Measurements from ENCODE around the gene RASD1. TPM values are rescaled to one million over a fixed set of nuclear protein-coding genes. Genes with fewer than 3 reads are reported as not detected.

The RASD1 gene
- total and polyA plus RNA-seq, 2 experiments from 2014 or later = 3.6 to 3.7 TPM

- TF ChIP-seq ZNF462 (CRISPR knock-in tag; IDR thresholded peaks at IDR 0.05) (no peak), CREB1 (CRISPR knock-in tag; IDR thresholded peaks at IDR 0.05; ENCODE audit: low read depth) (no peak), CTCF (conservative IDR thresholded peaks at IDR 0.05; ENCODE audit: low read depth in 2 of 2) (no peak)
- TF ChIP-seq, protein P1, sequence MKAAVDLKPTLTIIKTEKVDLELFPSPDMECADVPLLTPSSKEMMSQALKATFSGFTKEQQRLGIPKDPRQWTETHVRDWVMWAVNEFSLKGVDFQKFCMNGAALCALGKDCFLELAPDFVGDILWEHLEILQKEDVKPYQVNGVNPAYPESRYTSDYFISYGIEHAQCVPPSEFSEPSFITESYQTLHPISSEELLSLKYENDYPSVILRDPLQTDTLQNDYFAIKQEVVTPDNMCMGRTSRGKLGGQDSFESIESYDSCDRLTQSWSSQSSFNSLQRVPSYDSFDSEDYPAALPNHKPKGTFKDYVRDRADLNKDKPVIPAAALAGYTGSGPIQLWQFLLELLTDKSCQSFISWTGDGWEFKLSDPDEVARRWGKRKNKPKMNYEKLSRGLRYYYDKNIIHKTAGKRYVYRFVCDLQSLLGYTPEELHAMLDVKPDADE (IDR thresholded peaks at IDR 0.05) = no peak
These were observed 34.0 kb downstream of the RASD1 start (continued) for GRCh38 chr17:17462048-17462824.

DNA sequence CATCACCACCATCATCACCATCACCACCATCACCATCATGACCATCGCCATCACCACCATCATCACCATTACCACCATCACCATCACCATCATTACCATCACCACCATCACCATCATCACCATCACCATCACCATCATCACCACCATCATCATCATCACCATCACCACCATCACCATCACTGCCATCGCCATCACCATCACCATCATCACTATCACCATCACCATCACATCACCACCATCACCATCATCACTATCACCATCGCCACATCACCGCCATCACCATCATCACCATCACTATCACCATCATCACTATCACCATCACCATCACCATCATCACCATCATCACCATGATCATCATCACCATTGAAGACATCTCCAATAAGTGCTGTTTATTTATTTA lies 36.2 kb downstream of the RASD1 start:
- no peak overlapping the region for H3K4me3 Mint-ChIP-seq
- H3K27me3 Mint-ChIP-seq (ENCODE audit: insufficient read depth, low read depth, poor library complexity) = no peaks in the 10 kb centered on the region
- H3K4me1 Mint-ChIP-seq = no peaks in the 10 kb centered on the region
- Histone ChIP-seq H3K27ac (ENCODE audit: low read depth) (no peak overlapping the region), H3K27me3 (ENCODE audit: insufficient read depth) (no peaks in the 10 kb centered on the region), H3K36me3 (ENCODE audit: insufficient read depth) (no peaks in the 10 kb centered on the region), H3K9me2 (ENCODE audit: insufficient read depth) (0 out of 2 replicates have a peak, but pooled peaks cover 3% of the 10 kb centered on the region), H2AFZ (no peak overlapping the region), H3K4me1 (ENCODE audit: insufficient read depth) (no peaks in the 10 kb centered on the region), H3K79me2 (replicated peaks; ENCODE audit: insufficient read depth) (no peaks in the 10 kb centered on the region), H3K4me3 (no peak overlapping the region), H3F3A (replicated peaks; ENCODE audit: low read depth) (no peaks in the 10 kb centered on the region), H4K20me1 (replicated peaks; ENCODE audit: insufficient read depth) (no peaks in the 10 kb centered on the region), H3K4me2 (no peak overlapping the region)
- no peak for DNase-seq (ENCODE audit: low spot score)
- ATAC-seq = no peak
- H3K36me3 Mint-ChIP-seq (ENCODE audit: low read depth) = peaks cover 5% of the 10 kb centered on the region; the same call in 2 of the 3 replicates
- no peak overlapping the region for H3K27ac Mint-ChIP-seq
- peaks cover 13% of the 10 kb centered on the region for H3K9me3 Mint-ChIP-seq
- TF ChIP-seq ZNF114 (CRISPR knock-in tag; IDR thresholded peaks at IDR 0.05) (no peak), NANOG (IDR thresholded peaks at IDR 0.05; ENCODE audit: borderline replicate concordance) (no peak), JUNB (IDR thresholded peaks at IDR 0.05; ENCODE audit: unreplicated experiment) (no peak), ZNF331 (CRISPR knock-in tag; IDR thresholded peaks at IDR 0.05; ENCODE audit: low read depth) (no peak), STAT1 (IDR thresholded peaks at IDR 0.05; ENCODE audit: unreplicated experiment) (no peak)
- TF ChIP-seq, protein P2, sequence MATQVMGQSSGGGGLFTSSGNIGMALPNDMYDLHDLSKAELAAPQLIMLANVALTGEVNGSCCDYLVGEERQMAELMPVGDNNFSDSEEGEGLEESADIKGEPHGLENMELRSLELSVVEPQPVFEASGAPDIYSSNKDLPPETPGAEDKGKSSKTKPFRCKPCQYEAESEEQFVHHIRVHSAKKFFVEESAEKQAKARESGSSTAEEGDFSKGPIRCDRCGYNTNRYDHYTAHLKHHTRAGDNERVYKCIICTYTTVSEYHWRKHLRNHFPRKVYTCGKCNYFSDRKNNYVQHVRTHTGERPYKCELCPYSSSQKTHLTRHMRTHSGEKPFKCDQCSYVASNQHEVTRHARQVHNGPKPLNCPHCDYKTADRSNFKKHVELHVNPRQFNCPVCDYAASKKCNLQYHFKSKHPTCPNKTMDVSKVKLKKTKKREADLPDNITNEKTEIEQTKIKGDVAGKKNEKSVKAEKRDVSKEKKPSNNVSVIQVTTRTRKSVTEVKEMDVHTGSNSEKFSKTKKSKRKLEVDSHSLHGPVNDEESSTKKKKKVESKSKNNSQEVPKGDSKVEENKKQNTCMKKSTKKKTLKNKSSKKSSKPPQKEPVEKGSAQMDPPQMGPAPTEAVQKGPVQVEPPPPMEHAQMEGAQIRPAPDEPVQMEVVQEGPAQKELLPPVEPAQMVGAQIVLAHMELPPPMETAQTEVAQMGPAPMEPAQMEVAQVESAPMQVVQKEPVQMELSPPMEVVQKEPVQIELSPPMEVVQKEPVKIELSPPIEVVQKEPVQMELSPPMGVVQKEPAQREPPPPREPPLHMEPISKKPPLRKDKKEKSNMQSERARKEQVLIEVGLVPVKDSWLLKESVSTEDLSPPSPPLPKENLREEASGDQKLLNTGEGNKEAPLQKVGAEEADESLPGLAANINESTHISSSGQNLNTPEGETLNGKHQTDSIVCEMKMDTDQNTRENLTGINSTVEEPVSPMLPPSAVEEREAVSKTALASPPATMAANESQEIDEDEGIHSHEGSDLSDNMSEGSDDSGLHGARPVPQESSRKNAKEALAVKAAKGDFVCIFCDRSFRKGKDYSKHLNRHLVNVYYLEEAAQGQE (IDR thresholded peaks at IDR 0.05; ENCODE audit: unreplicated experiment) = no peak
